ENCODE results near the gene SCYL3.

The SCYL3 gene

DNA sequence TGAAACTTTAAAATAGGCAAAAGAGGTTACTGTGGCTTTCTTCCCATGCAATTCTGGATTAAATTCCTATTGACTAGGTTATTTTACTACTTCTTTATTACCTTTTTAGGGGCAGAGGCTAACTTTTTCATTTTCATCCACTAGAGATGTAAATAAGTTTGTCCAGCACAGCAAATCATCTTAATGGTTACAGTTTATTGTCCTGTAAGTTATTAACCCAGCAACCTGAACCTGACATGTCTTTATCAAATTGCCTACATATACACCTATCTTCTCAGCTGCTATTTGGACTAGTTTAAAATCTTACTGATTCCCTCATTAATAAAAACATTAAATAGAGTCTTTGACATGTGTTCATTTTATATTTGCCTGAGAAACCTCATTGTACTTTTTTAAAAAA is 6.9 kb upstream of the SCYL3 start:
- no peak for DNase-seq (ENCODE audit: low read depth)

DNA sequence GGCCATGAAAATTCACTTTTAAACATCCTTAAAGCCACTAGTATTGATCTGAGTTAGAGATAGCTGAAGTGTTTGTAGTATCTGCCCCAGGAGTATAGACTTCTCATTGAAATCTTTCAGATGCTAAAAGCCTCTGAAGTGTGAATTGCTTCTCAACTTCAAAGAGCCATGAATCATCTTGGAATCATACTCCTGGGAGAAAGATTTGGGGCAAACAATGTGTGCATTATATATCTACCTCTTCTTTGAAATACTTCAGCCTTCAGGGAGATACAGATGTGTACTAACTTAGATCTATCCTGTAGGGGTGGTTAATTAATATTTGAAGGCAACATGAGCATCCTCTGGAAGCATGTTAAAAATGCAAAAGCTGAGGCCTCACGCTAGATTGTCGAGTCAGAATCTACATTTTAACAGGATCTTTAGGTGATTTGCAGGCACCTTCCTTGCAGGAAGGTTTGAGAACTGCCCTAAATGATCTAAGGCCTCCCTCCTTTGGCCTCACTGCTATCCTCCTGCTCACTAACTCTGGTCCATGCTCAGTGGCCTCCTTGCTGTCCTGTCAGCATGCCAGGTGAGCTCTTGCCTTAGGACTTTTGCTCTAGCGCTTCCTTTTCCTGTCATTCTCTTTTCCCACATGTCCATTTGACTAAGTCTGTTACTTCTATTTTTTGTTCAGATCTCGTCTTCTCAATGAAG is 6.0 kb upstream of the SCYL3 start:
- DNase-seq (ENCODE audit: low read depth): no peak

DNA sequence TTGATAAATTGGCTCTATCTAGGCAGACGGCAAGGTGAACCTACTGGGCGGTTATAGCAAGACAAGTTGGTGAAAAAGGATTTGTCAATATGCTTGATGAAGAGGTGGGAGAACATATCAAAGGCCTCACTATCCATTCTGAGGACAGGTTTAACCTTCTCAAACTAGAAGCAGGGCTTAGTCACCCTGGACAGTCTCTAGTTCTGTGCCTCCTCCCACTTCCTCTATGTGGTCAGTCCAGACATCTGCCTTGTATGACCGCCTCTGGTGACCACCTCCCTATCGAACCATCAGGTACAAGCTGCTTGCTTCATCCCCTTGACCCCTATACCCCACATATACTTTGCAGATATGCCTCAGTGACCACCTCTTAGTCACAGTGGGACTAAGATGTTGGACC is 2.3 kb upstream of the SCYL3 start:
- no peak for DNase-seq (ENCODE audit: low read depth)

DNA sequence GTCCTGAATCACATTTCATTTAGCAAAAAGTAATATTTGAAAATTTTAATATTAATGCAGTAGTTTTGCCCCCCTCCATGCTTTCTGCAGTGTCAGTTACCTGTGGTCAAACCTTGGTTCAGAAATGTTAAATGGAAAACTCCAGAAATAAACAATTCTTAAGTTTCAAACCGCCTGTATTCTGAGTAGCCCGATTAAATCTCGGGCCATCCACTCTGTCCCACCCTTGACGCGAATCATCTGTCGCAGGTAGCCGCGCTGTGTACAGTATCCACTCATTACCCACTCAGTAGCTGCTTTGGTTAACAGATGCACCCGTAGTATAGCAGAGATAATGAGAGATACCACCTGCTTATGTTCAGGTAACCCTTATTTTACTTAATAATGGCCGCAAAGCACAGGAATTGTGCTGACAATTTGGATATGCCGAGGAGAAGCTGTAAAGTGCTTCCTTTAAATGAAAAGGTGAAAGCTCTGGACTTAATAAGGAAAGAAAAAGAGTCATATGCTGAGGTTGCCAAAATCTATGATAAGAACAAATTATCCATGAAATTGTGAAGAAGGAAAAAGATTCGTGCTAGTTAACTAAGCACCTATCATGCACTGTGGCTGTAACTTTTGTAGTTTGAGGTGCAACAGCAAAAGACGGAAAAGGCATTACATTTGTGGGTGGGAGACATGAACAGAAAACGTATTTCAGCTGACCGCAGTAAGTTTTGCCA is 889 bp upstream of the SCYL3 start:
- no peak for DNase-seq (ENCODE audit: low read depth)

DNA sequence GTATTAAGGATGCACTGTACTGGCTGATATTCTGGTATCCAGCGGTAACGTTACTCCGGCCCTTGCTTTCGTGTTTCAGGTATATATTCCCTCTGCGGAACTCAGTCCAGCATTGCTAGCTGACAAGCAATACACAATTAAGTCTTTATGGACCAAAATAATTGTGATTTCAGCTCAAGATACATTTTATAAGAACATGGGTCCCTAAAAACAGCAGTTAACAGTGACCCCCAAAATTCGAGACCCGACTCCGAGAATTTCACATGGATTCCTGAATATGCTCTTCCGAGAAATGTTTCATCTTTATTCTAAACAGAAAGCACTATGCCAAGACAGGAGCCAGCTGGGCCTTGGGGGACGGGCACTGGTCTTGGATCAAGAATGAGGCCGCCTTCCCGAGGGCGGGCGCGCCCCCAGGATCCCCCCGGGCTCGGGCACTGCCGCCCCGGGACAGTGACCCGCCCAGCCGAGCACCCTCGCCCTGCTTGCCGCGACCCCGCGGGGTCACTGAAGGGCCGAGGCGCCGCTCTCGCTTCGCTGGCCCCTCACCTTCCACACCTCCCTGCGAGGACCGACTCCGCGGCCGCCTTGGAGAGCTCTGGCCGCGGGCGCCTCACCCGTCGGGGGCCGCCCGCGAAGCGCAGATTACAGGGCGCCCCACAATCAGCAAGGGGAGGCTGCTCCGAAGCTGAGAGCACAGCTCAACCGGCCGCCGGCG is 610 bp downstream of the SCYL3 start:
- no peak for DNase-seq (ENCODE audit: low read depth)

DNA sequence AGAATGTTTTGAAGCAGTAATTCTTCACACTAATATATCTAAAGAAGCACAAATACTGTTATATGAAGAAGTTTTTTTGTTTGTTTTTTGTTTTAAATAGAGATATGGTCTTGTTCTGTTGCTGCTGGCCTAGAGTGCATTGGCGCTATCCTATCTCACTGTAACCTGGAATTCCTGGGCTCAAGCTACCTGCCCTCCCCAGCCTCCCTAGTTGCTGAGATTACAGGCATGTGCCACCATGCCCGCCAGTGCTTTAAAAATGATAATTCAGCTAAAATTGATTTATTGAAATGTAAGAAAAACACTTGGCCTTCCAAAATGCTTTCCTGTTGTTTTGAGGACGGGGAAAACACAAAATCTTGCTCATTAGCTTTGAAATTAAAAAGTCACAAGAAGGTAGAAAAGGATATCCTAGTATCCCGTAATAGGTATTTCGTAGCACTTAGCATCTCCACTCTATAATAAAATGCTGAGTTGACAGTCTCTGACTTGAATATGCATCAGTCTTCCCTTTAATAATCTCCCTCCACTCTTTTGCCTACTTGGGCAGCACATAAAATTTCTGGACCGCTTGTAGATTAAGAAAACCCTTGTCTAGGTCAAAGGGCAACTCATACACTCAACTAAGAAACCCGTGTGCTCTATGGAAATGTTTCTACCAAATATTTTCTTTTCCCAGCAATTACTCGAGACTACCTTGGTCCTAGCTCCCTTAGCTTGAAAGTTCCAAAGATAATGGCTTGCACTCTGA is 1.3 kb downstream of the SCYL3 start:
- DNase-seq (ENCODE audit: low read depth): no peak

DNA sequence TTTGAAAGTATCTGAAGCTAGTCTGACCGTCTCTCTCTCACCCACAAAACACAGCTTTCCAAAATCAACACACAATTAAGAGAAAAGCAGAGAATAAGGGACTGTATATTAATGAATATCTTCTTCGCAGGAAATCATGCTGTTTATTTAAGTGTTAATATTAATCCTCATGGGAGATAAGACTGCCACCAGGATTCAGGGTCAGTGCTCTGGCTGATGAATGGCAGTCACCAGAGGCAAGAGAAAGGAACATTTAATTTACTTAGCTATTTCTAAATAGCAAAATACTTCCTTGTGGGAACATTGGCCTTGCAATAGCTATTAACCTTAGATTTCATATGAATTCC is 2.2 kb downstream of the SCYL3 start:
- no peak for DNase-seq (ENCODE audit: low read depth)

DNA sequence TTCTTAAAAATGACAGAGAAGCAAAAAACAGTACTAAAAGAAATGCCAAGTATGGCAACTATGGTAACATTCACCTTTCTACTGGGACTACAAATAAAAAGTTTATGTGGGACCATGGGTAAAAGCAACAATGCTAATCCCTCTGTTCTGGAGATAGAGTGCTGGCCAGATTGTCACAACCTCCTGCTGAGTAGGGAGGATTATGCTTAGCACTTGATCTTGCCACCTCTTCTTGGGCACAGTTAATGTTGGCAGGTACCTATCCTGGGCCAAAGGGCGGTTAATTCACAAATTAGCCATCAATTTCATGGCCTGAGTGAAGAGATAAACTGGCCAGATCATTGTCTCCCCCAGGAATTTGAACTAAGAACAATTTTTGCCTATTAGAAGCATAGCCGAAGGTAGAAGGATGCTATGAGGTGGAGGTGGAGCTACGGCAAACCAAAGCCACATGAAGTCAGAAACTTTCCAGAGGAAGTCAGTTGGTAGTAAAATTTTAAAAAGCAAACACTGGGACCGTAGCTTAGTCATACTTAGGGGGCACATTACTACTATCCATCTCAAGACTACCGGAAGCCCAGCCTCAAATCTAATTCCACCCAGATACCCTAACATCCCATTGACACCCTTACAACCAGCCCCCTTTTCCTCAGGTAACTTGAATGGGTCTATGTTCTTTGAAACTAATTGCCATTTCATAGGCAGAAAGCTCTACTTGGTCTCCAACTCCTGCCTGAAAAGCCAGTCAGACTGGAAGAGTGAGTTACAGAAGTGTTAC is 2.7 kb downstream of the SCYL3 start:
- no peak for DNase-seq (ENCODE audit: low read depth)

DNA sequence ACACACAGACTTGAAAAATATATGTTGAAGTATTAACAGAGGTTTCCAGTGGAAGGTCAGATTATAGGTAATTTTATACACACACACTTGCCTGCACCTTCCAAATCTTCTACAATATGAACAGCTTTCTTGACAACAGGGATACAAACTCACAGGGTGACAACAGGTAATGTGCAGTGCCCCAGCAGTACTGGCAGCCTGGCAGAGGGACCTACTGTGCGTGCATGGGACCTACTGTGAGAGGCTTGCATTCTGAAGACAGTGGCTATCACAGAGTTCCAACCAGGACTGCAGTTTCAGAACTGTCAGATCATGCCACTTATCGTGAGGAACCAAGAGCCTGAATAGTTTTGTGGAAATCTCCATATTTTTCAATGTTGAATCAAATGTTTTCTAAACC is 3.8 kb downstream of the SCYL3 start:
- no peak for DNase-seq (ENCODE audit: low read depth)

DNA sequence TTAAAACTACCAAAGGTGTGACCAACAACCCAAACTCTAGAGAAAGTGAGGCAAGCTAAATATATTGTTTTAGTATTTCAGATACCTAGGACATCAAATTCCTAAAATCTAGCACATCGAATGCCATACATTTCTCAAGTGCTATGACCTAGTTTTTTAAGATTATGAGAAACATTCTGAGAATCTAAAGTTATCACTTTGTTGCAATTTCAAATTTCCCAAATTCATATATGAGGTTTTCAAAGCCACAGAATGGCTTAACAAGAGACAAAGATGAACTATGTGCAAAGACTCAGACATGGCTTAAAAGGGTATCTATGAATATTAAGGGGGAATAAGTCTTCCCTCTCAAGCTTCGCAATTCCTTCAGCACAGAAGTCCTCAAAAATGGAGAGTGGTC is 6.8 kb downstream of the SCYL3 start:
- DNase-seq (ENCODE audit: low read depth): no peak

DNA sequence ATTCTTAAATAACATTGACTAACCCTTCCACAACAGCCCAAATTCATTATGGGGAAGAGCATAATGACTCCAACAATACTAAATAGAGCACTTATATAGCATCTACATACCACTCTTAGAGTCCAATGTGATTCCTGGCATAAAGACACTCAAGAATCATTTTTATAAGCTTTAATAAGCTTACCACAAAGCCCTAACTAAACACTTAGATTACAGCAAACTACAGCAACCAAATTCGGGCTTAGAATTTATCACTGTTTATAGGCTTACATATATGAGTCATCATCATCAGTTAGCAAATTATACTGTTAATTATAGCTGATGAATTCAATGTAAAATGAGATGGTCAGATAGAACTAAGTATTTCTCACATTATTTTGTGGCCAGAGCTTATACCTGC is 7.3 kb downstream of the SCYL3 start:
- DNase-seq (ENCODE audit: low read depth): no peak

DNA sequence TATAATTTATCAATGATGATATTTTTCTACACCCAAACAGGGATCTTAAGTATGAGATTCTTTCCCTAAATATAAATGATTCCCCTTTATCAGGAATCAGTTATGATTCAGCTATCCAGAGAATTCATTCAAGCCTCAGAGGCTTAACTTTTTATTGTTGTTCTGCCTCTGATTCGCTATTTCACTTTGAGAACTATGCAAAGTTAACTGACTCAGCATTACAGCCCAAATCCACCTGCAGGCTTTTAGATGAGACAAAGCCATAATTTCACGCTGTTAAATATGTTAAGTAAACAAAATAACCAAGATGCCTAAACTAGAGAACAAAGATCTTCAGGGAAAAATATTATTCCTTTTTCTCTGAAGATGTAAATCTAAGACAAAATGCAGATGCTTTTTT is 8.5 kb downstream of the SCYL3 start:
- DNase-seq (ENCODE audit: low read depth): no peak

DNA sequence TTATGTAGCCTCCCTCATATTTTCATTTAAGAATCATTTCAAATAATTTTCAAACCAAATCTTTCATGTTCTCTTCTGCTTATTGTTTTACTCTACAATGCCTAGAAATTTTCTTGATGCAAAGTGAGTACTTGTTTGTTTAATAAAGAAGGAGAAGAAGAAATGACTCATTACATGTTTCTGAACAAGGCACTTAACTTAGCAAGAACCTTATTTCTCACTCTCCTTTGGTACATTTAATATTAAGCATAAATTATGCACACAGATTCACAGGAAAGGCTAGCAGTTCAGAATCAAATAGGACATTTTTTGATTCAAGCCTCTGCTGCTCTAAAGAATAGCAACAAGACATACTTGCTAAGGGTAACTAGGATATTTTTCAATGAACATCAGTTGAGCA is 9.1 kb downstream of the SCYL3 start:
- no peak for DNase-seq (ENCODE audit: low read depth)

DNA sequence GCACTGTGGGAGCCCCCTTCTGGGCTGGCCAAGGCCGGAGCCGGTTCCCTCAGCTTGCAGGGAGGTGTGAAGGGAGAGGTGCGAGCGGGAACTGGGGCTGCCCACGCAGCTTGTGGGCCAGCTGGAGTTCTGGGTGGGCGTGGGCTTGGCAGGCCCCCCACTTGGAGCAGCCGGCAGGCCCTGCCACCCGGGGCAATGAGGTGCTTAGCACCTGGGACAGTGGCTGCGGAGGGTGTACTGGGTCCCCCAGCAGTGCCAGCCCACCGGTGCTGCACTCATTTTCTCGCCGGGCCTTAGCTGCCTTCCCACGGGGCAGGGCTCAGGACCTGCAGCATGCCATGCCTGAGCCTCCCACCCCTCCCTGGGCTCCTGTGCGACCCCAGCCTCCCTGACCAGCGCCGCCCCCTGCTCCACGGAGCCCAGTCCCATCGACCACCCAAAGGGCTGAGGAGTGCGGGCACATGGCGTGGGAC is 11.6 kb downstream of the SCYL3 start:
- no peak for DNase-seq (ENCODE audit: low read depth)

DNA sequence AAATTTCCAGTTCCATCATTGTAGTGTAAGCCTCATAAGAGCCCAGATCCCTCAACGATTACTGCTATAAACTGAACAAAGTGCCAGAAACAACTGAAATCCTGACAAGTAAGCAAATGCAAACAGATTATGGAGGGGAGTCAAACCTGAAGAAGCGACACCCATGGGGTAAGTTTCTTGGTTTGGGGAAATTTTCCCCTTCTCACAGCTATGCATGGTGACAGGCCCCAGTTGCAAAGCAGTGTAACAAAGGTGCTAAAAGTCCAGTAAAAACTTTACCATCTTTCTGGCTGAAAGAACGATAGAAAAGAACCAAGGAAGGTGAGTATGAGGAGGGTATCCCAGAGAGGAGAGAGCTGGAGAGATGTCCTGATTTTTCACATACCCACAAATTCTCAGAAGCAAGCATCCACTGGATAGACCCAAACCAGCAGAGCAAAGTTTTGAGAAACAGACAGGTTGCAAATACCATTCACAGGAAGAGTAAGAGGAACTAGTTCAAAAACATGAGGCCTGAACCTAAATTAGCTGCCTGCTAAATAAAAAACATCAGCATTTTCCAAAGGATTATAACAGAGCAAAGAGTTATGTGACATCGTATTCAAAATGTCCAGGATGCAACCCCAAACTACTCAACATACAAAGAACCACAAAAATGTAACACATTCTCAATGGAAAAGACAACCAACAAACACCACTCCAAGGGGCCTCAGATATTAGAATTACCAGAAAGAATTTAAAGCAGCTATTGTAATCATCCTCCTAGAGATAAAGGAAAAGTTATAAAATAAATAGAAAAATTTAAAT is 14.5 kb downstream of the SCYL3 start:
- DNase-seq (ENCODE audit: low read depth): no peak

DNA sequence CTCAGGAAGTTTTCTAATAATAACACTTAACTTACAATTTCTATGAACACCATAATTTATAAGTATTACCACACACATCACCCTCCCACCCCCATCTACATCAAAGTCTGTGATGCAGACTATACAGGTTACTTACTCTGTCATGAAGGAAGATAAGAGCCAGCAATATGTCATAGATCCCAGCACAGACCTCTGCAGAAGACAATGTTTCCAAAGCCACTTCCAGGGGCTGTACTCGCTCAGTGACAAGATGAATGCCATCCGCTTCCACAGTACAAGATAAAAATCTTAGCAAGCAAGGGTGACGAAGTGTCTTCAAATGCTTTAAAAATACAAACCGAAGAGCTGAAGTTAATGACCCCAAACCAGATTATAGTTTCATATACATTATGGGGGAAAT is 15.2 kb downstream of the SCYL3 start:
- no peak for DNase-seq (ENCODE audit: low read depth)

DNA sequence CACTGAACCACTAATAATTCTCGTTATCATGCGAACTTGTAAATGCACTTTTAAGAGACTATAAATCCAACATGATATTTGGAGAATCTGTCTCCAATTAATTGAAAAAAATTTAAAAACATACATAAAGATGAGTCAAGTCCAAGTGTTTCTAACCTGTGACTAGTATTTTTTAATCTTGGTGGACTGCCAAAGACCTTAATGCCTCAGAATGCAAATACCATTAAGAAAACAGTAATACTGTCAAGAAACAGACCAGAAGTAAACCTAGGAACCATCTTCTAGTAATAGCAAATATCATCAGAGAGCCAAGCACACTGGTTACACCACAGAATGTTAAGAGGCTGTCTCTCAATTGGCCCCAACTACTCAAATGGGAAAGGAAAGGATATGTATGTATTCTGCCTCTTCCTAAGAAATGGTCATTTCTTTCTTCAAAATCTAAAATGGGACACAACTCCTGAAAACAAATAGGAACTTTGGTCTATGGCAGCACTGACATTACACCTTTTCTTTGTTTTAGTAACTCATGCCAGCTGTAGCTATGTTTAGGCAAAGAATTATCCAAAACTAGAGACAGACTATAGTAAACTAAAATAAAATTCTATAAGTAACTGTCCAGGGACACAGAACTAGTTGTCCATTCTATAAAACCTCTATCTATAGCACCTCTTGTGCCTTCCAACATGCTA is 15.8 kb downstream of the SCYL3 start:
- no peak for DNase-seq (ENCODE audit: low read depth)

DNA sequence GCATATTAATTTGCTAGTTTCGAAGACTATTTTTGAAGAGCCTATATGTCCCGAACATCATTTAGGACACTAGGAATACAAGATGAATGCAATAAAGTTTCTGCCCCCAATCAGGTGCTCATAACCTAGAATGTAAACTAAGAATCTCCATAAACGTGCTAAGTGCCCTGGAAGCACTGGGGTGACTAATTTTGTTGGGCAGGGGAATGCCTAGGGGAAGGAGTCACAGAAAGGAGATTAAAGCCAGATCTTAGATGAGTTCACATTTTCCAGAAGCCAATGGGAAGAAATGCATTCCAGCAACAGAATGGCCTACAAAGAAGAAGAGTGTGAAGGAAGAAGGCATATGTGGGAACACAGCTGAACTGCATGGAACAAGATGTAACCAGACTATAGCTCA is 19.5 kb downstream of the SCYL3 start:
- DNase-seq (ENCODE audit: low read depth): no peak

DNA sequence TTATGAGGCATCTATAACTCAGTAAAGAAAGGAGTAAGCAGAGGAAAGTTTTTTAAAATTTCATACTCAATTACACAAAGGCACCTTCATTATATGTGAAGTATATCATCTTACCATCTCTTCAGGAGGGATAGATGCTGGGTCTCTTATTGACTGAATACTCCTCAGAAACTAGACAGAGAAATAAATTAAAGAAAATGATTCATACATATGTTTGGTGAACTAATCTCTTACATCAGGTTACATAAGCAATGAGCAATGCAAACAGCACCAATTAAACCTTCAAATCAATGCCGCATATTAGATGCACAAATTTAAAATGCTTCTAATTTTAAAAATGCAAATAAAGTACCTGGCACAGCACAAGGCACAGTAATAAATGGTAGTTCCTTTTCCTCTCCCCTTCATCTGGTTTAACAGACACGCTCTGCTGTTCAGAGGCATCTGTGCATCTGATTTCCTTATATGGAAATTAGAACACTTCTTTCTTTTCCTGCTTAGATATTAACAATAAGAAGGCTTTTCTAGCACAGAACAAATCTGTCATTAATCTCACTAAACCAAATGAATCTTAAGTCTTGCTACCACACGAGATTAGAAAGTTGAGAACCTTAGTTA is 20.0 kb downstream of the SCYL3 start:
- no peak for DNase-seq (ENCODE audit: low read depth)

DNA sequence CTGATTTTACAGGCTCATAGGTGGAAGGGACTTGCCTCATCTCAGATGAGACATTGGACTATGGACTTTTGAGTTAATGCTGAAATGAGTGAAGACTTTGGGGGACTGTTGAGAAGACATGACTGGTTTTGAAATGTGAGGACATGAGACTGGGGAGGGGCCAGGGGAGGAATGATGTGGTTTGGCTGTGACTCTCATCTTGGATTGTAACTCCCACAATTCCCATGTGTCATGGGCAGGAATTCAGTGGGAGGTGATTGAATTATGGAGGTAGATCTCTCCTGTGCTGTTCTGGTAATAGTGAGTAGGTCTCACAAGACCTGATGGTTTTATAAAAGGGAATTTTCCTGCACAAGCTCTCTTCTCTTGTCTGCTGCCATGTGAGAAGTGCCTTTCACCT is 20.8 kb downstream of the SCYL3 start:
- no peak for DNase-seq (ENCODE audit: low read depth)
